ENCODE data around the gene DIP2C.

The DIP2C gene

DNA sequence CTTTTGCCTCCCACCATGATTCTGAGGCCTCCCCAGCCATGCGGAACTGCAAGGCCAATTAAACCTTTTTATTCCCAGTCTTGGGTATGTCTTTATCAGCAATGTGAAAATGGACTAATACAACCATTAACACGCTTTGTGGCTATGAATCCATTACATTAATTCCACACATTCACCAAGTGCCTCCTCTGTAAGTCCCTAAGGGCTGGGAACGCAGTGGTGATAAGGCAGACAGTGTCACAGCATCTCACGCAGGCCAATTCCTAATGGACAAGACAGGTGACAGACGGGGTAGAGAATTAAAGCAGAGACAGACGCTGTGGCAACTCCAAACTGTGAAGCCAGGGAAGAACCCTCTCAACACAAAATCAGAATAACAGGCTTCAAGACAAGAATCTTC, 247.8 kb downstream of the DIP2C start:
- Histone ChIP-seq H3K9ac (ENCODE audit: low read depth, low read length) (no peak overlapping the region), H3K27me3 (ENCODE audit: insufficient read depth, low read length, poor library complexity) (peaks cover 7% of the 10 kb centered on the region), H4K20me1 (ENCODE audit: insufficient read depth, low read length) (peaks cover 6% of the 10 kb centered on the region), H2AFZ (ENCODE audit: low read depth, low read length) (no peak overlapping the region), H3K36me3 (ENCODE audit: insufficient read depth, low read length) (no peaks in the 10 kb centered on the region), H3K4me1 (ENCODE audit: insufficient read depth, low read length) (peaks cover 3% of the 10 kb centered on the region; the same call in 1 of the 2 replicates), H3K79me2 (ENCODE audit: insufficient read depth, low read length) (no peaks in the 10 kb centered on the region), H3K4me2 (ENCODE audit: insufficient read depth, low read length) (no peak overlapping the region), H3K9me3 (ENCODE audit: insufficient read depth, low read length, severe bottlenecking) (no peaks in the 10 kb centered on the region), H3K27ac (ENCODE audit: low read length) (no peak overlapping the region), H3K4me3 (ENCODE audit: low read depth in 1 of 2, low read length in 2 of 2) (no peak overlapping the region)
- TF ChIP-seq, protein P1, sequence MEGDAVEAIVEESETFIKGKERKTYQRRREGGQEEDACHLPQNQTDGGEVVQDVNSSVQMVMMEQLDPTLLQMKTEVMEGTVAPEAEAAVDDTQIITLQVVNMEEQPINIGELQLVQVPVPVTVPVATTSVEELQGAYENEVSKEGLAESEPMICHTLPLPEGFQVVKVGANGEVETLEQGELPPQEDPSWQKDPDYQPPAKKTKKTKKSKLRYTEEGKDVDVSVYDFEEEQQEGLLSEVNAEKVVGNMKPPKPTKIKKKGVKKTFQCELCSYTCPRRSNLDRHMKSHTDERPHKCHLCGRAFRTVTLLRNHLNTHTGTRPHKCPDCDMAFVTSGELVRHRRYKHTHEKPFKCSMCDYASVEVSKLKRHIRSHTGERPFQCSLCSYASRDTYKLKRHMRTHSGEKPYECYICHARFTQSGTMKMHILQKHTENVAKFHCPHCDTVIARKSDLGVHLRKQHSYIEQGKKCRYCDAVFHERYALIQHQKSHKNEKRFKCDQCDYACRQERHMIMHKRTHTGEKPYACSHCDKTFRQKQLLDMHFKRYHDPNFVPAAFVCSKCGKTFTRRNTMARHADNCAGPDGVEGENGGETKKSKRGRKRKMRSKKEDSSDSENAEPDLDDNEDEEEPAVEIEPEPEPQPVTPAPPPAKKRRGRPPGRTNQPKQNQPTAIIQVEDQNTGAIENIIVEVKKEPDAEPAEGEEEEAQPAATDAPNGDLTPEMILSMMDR (IDR thresholded peaks at IDR 0.05; ENCODE audit: borderline replicate concordance, extremely low read depth, low read length, poor library complexity, severe bottlenecking): no peak
- TF ChIP-seq EZH2 (IDR thresholded peaks at IDR 0.05; ENCODE audit: borderline replicate concordance, low read depth, low read length, severe bottlenecking): no peak
- ATAC-seq (ENCODE audit: insufficient read depth, low read depth) (no peak), DNase-seq (no peak)

- no peaks in the 10 kb centered on the region for H3K36me3 ChIP-seq (ENCODE audit: insufficient read depth, low read length)
- peaks cover 12% of the 10 kb centered on the region for H3K27me3 ChIP-seq (ENCODE audit: insufficient read depth, low read length, poor library complexity)
- H2AFZ ChIP-seq (ENCODE audit: low read depth, low read length): no peak overlapping the region
- TF ChIP-seq EZH2 (IDR thresholded peaks at IDR 0.05; ENCODE audit: borderline replicate concordance, low read depth, low read length, severe bottlenecking): no peak
- TF ChIP-seq, protein P1 (IDR thresholded peaks at IDR 0.05; ENCODE audit: borderline replicate concordance, extremely low read depth, low read length, poor library complexity, severe bottlenecking): no peak
- no peak overlapping the region for H3K27ac ChIP-seq (ENCODE audit: low read length)
- peaks cover 6% of the 10 kb centered on the region for H4K20me1 ChIP-seq (ENCODE audit: insufficient read depth, low read length)
- H3K4me3 ChIP-seq (ENCODE audit: low read depth in 1 of 2, low read length in 2 of 2): no peak overlapping the region
- H3K4me2 ChIP-seq (ENCODE audit: insufficient read depth, low read length): no peak overlapping the region
- ATAC-seq (ENCODE audit: insufficient read depth, low read depth): no peak
- peaks cover 3% of the 10 kb centered on the region; the same call in 1 of the 2 replicates for H3K4me1 ChIP-seq (ENCODE audit: insufficient read depth, low read length)
- H3K9me3 ChIP-seq (ENCODE audit: insufficient read depth, low read length, severe bottlenecking): no peaks in the 10 kb centered on the region
- no peaks in the 10 kb centered on the region for H3K79me2 ChIP-seq (ENCODE audit: insufficient read depth, low read length)
- no peak for DNase-seq
- no peak overlapping the region for H3K9ac ChIP-seq (ENCODE audit: low read depth, low read length)
Observed at GRCh38 chr10:440127-440526, 249.3 kb downstream of the DIP2C start.

GRCh38 chr10:437698-438490, 251.6 kb downstream of the DIP2C start:
- Histone ChIP-seq H3K4me3 (ENCODE audit: low read depth in 1 of 2, low read length in 2 of 2) (no peak overlapping the region), H4K20me1 (ENCODE audit: insufficient read depth, low read length) (peaks cover 6% of the 10 kb centered on the region), H3K9ac (ENCODE audit: low read depth, low read length) (no peak overlapping the region), H2AFZ (ENCODE audit: low read depth, low read length) (no peak overlapping the region), H3K79me2 (ENCODE audit: insufficient read depth, low read length) (no peaks in the 10 kb centered on the region), H3K36me3 (ENCODE audit: insufficient read depth, low read length) (no peaks in the 10 kb centered on the region), H3K4me1 (ENCODE audit: insufficient read depth, low read length) (peaks cover 3% of the 10 kb centered on the region; the same call in 1 of the 2 replicates), H3K27me3 (ENCODE audit: insufficient read depth, low read length, poor library complexity) (peaks cover 20% of the 10 kb centered on the region), H3K4me2 (ENCODE audit: insufficient read depth, low read length) (no peak overlapping the region), H3K27ac (ENCODE audit: low read length) (no peak overlapping the region), H3K9me3 (ENCODE audit: insufficient read depth, low read length, severe bottlenecking) (no peaks in the 10 kb centered on the region)
- ATAC-seq (ENCODE audit: insufficient read depth, low read depth) (no peak), DNase-seq (no peak)
- no peak for TF ChIP-seq EZH2 (IDR thresholded peaks at IDR 0.05; ENCODE audit: borderline replicate concordance, low read depth, low read length, severe bottlenecking)
- TF ChIP-seq, protein P1 (IDR thresholded peaks at IDR 0.05; ENCODE audit: borderline replicate concordance, extremely low read depth, low read length, poor library complexity, severe bottlenecking): no peak

All from DND-41 (cell line).